HuH-7.5 (cell line): Measurements from ENCODE around the gene SCFD2.
"Not testable (repeated sequence)": the region's sequence is repeated elsewhere in the genome, so short reads cannot be mapped to it uniquely, and the experiment has no call there.

ENCODE experiments used
- DNase-seq: peaks from one replicate; pipeline ENCODE4 v3.0.0; 2011; ENCODE audit warnings: low spot score

The SCFD2 gene

DNA sequence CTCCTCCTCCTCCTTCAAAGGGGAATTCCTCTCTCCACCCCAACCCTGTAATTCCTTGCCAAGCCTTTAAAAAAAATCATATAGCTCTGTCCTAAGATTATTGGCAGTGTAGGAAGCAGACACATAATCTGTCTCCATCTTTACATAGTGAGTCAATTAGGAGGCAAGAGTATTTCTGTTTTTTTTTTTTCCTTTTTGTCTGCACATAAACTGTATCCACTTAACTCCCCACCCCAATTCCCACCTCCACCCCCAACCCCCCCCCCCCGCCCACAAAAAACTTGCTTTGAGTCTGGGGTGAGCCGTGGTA is 321.3 kb downstream of the SCFD2 start:
- no peak for DNase-seq

DNA sequence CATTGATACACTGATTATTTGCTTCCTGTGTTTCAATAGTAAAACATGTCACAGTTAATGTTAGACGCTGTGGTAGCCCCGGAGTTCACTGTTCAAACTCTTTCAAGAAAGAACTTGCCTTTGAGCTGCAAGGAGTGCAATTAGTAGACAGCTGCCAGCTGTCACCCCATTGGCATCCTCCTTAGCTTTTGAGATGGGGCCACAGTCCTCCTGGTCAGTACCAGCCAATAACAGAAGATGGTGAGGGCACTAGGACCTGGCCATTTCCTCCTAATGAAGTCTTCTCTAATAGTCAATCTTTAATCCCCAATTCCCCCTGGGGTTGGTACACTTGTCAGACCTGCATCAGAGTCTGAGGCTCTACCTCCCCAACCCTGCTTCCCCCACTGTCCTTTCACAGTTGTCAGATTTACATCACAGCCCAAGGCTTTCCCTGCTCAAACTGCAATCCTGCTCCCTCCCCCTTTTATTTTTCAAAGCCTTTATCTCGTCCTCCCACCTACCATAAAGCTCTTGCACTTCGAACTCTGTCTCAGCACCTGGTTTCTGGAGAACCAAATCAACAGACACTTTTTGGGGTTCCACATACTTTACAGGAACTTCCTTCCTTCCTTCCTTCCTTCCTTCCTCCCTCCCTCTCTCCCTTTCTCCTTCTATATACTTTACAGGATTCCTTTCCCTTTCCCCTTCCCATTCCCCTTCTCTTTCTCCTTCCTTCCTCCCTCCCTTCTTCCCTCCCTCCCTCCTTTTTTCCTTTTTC is 321.8 kb downstream of the SCFD2 start:
- DNase-seq, result no peak

DNA sequence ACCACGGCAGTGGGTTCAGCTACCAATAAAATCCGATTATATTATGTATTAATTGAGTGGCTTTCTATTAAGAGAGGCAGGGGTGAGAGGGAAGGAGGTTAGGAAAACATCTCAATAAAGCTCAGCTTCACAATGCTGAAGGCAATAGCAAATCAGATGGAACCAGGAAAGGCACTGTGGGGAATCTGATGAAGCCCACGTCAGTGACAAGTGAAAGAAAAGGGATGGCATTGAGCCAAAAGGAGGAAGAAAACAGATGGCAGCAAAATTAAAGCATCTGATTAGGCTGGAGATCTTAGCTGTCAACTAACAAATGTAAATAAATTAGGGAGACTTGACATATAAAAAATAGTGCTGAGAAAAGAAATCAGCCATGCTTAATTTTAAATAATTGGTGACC is 322.8 kb downstream of the SCFD2 start:
- DNase-seq, result no peak

DNA sequence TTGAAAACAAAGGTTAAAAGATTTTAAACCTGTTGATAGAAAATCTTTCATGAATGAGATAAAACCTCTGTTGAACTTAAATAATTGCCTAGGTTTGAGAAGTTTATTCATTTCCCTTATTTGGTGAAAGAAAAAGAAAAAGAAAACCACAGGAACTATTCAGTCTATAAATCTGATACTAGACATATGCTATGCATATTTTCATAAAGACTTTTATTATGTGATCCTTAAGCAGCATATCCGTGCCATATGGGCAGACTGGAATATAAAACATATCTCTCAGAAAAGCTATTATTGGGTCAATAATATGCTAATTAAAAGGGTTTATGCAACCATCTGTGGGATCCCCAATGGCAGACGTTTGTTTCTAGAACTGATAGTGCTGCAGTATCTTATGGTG is 325.0 kb downstream of the SCFD2 start:
- DNase-seq, result no peak

DNA sequence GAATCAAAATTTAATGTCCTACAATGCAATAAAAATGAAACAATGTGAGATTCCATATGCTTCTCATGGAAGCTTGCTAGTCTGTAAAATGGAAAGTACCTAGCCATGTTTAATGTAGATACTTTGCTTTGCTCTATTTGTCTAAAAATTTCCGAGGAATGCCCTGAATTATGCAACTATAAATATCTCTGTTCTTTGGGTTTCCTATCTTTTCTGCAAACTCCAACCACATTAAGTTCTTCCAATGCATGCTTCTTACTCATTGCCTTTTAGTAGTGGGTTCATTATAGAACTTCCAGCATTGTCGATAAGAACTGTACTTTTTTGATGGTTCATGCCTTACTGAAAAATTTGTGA is 325.4 kb downstream of the SCFD2 start:
- DNase-seq, result no peak

DNA sequence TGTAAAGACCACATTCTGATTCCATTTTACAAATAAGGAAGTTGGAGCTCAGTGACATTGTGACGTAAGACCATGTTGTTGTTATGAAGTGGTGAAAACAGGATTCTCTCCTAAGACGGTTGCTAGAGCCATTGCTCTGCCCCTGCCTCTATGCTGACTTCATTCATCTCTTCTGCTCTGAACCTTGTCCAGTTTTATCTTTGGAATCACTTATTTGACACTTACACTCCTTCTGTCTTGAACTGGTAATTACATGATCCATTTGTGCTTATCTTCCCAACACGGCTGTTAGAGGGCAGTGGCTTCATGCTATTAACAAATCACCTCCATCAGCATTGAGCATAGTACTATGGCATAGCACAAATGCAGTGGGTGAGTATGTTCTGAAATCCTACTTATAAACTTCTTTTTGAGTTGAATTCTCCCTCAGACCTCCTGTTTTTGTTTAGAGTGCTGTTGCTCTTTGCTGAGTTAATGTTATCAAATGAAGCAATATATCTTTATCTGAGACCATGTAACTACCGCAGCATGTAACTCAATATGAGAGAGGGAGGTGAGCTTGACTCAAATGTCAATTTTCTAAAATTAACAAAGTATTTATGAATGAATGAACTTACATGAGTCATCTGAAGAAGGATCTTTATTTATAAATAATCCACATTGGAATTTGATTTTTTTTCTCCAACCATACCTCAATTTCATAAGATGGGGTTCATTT is 326.0 kb downstream of the SCFD2 start:
- DNase-seq, result no peak

DNA sequence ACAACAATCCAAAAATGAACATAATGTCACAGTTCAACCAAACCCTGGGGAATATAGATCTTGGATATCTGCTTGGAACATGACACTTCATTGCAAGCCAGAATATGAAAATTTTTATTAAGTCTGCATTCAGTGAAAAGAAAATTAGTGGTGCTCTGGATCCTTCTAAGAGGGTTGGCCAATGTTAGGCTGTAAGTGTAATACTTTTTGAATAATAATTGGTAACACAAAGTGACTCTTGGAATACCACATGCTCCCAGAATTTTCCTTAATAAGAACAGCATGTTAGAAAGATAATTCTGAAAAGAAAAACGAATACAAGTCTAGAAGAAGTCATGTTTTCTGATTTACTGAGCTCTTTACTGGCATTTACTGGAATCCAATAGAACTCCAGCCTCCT is 328.0 kb downstream of the SCFD2 start:
- no peak for DNase-seq

- not testable (repeated sequence) for DNase-seq
Measured at GRCh38 chr4:53032908-53033307, 333.0 kb downstream of the SCFD2 start.

- no peak for DNase-seq
Measured at GRCh38 chr4:53026233-53026632, 339.6 kb downstream of the SCFD2 start.

DNA sequence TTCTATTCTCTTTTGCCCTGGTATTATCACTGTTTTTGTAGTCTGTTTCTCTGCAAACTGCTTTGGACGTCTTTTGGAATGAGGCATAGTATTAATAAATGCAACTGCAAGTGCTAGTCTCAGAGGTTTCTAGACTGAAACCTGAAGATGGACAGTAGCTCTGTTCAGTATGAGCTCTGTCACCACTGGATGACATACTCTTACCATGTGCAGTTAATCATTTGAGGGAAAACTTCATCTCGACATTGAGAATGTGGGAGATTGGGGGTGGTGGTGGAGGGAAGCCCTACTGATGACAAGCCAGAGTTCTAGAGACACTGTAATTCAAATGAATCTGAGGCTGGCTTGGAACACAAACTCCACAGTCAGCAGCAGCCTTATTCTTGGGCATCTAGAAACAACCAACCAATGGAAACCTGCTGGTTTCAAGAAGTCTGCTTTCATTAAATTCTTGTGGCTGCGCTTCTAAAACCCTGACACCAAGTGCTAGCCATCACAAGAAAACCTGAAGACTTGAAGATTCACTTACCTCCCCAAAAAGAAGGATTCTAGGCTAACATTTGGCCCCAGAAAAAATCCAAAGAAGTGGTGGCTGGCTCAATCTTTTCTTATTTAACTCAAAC is 342.1 kb downstream of the SCFD2 start:
- no peak for DNase-seq

DNA sequence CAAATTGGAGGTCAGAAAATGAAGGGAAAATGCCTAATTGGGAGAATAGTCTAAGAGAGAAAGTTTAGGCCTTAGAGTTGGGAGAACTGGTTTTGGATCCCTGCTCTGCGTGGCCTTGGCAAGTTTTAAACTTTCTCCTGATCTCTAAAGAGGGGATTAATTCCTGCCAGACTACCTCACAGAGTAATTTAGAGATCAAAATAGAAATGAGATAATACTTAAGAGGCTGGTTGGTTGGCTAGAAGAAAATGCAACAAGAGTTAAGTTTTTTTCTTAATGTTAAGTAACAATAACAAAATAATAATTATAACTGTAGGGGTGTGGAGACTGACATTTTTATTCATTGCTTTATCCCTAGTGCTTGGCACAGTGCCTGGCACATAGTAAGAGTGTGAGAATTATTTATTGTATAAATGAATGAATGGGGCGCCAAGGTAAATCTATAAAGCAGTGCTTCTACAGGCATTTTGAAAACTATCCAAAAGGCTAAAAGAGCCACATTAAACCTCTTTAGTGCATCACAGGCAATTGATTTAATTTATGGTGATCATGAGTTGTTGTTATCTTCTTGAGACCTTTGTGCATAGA is 343.3 kb downstream of the SCFD2 start:
- DNase-seq, result no peak

DNA sequence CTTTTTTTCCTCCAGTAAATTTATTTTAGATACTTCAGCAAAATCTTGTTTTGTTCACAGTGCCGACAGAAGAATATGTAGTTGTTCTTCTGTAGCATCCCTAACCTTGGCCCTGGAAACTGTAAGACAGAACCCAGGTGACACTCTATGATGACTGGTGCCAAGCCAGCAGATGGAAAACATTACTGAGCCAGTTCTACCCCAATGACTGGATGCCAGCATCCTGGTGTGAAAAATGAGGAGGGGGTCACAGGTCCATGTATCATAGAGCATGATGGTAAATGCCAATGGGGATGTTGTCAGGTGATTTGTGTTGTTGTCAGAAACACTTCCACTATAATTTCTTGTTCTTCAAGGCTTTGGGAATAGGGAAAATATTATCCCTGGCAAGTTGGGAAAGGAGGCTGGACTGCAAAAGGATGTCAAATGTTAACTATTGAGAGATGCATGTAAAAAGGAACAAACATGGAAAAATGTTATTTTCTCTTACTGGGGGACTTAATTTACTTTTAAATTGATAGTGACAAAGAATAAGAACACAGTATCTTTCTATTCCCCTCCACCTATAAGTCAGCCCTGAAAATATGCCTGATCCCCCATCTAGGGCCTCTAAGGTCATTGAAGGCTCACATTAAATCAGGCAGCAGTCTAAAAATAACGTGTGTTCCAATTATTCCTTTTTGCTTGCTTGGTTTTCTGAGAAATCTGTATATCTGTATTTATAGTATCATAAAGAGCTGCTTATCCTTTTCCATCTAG is 343.9 kb downstream of the SCFD2 start:
- no peak for DNase-seq

DNA sequence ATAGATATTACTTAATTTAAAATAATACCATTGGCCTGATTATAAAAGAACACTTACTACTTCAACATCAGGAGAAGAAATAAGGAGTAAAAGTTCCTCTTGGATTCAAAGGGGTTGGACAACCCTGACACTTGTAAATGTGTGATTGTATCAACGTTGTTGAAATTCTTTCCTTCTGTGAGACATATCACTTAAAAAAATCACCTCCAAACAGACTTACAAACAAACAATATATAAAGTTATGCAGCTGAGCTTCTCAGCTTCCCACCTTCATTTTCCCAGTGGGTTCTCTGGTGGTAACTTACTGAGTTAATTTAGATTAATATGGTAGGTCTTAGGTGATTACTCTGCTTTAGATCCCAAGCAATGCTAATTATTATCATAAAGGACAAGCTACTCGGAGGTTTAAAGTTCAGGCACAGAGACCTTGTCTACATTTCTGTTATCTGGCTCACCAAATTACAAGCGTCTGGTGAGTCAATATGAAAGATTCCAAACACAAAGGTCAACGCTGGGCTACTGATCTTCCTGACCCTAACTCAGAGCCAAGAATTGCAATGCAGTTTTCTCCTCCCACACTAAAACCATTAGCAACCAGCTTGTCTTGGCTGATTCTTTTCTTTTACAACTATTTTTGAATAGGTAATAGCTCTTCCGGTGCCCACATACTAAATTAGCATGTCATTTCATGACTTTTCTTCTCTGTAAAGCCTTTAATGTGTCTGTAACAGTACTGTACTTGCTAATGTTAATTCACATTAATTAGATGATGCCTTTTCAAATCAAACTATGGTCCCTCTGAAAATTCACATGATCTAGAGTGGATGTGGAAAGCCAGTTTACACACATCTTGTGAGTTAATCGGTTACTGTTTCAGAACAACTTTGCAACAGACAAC is 346.1 kb downstream of the SCFD2 start:
- DNase-seq, result peak; percentile 66

GRCh38 chr4:53018471-53018870 is 347.4 kb downstream of the SCFD2 start:
- DNase-seq, result no peak

DNA sequence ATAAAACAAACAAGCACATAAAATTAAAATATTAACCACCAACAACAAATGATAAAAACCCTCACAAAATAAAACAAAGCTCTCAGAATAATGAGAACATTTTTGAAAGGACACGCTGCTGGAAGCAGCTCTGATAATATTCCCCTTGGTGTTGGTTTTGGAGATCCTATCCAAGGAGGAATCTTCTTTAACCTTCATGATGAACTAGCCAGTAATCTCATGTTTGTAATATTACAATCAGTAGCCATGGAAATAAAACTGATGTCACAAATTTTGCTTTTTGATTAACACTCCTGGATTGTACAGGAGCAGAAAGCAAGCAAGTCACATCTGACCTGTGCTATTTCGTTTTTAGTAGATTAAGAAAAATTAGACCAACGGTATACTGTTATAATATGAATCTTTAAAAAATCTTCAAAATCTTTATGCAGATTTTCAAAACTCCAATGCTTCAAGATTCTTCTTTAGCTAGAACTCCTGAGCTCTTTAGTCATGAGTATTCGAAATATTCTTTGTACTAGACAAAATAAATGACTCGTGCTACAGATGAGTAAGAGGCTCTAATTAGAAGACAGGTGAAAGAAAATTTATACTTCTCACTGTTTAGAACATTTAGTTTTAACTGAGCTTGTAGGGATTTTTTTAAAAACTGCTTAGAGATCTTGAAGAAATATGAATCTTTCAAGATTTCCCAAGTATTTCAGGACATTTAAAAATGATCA is 349.6 kb downstream of the SCFD2 start:
- DNase-seq, result no peak

- DNase-seq, result no peak
Measured at GRCh38 chr4:53015681-53016080, 350.2 kb downstream of the SCFD2 start.

- DNase-seq, result no peak
Measured at GRCh38 chr4:53014881-53015280, 351.0 kb downstream of the SCFD2 start.

DNA sequence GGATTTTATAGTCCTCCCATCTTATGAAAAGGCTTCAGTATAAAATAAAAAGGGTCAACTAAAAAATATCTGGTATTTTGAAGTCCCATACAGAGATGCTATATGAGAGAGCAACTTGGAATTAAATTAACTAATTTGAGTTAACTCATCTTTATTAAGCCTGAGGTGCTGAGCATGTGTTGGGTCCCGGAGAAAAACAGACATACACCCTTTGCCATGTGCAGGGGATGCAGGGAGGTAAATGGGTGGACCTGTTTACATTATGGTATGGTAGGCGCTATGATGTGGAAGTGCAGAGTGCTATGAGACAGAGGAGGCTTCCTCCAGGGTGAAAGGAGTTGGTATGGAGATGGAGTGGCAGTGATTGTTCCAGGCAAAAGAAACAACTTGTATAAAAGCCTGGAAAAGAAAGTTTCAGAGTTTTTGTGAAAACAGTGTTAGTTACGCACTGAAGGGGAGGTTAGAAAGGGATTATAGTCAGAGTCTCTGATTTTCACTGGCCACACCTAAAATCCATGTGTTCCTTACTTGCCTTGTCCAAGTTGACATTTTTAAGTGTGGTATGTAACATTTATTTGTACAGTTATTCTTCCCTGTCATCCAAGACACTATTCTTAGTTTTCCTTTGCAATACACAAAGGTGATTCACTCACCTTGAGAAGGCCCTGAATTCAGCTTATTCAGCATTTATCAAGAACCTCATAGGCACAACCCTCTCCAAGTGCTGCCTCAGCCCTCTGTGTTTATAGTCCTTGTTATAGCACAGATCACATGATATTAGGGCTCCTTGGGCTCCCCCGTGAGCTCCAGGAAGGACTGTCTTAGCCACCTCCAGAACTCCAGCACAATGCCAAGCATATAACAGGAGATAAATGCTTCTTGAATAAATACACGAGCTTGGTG is 351.7 kb downstream of the SCFD2 start:
- DNase-seq, result no peak

DNA sequence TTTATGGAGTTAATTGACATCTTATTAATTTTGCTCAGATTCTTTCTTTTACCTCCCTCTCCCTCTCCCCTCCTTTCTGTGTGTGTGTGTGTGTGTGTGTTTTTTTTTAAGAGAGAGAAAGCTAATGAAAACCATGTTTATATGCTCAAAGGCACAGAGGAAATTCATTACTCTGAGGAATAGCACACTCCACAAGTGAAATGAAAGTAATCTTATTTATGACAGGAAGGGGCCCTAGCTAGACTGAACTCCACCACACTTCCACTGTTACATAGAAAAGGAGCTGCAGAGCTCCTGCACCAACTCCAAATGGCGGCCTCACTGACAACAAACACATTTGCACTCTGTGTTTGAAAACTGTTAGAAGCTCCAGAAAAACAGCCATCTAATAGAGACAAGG is 353.1 kb downstream of the SCFD2 start:
- DNase-seq, result no peak
